A673 (cell line): Measurements from ENCODE around the gene POU6F1. TPM values are rescaled to one million over a fixed set of nuclear protein-coding genes. Genes with fewer than 3 reads are reported as not detected.

Experiments used
- BruUV-seq: library from RNA; stranded (reverse); fragments of 400-500 nt; replicated peaks from 2 replicates; lab custom pipeline; 2021; lab: Mats Ljungman, UMichigan
- CTCF ChIA-PET: fragments of 300-600 bp; sonication (Branson Sonifier 250); formaldehyde crosslinking; loops from one replicate; lab custom pipeline; 2022; ENCODE audit warnings: antibody characterized with exemption; lab: Charles Lee
- POLR2A ChIA-PET: fragments of 300-600 bp; sonication (Branson Sonifier 250); formaldehyde crosslinking; loops from one replicate; lab custom pipeline; 2022; ENCODE audit warnings: antibody characterized with exemption; ENCODE audit not compliant: low non-redundant PET; lab: Charles Lee
- DNase-seq: peaks from one replicate; pipeline ENCODE4 v3.0.0-alpha.2; 2015; ENCODE audit warnings: low spot score
- H3K27ac ChIP-seq: fragments of 200-600 bp; sonication (generic); 2 replicates; pipeline ENCODE4 v1.5.1; 2016; ENCODE audit warnings: mixed run types, low read depth, mild to moderate bottlenecking, mixed read lengths, antibody characterized with exemption, low read length; ENCODE audit not compliant: poor library complexity, severe bottlenecking
- H3K27me3 ChIP-seq: fragments of 200-600 bp; sonication (generic); replicated peaks from 2 replicates; pipeline ENCODE4 v1.6.1; 2017; ENCODE audit warnings: mixed run types, low read depth, mild to moderate bottlenecking, mixed read lengths, antibody characterized with exemption, low read length; ENCODE audit not compliant: insufficient read depth, poor library complexity
- H3K36me3 ChIP-seq: fragments of 200-600 bp; sonication (generic); 2 replicates; pipeline ENCODE4 v1.6.1; 2016; ENCODE audit warnings: mixed run types, mild to moderate bottlenecking, mixed read lengths, antibody characterized with exemption, low read length; ENCODE audit not compliant: insufficient read depth, poor library complexity, severe bottlenecking
- H3K4me1 ChIP-seq: fragments of 200-600 bp; sonication (generic); 2 replicates; pipeline ENCODE4 v1.6.1; 2017; ENCODE audit warnings: mixed run types, mild to moderate bottlenecking, mixed read lengths, antibody characterized with exemption, low read length; ENCODE audit not compliant: insufficient read depth, poor library complexity, severe bottlenecking
- H3K4me3 ChIP-seq: fragments of 200-600 bp; sonication (generic); 2 replicates; pipeline ENCODE4 v1.5.1; 2016; ENCODE audit warnings: low read depth, mixed run types, mild to moderate bottlenecking, mixed read lengths, low read length; ENCODE audit not compliant: poor library complexity, severe bottlenecking
- H3K9me3 ChIP-seq: fragments of 200-600 bp; sonication (generic); 2 replicates; pipeline ENCODE4 v1.6.1; 2016; ENCODE audit warnings: mixed run types, low read depth, mild to moderate bottlenecking, mixed read lengths, antibody characterized with exemption, low read length; ENCODE audit not compliant: poor library complexity, severe bottlenecking
- CTCF ChIP-seq: fragments of 300-800, 200-600 bp; sonication (generic); conservative IDR thresholded peaks from 2 replicates; pipeline ENCODE4 v1.5.1; 2017; ENCODE audit warnings: low read depth, mild to moderate bottlenecking, antibody characterized with exemption, low read length, moderate library complexity, mixed read lengths
- EZH2 ChIP-seq: fragments of 200-600 bp; sonication (generic); IDR thresholded peaks from 2 replicates; pipeline ENCODE4 v1.6.1; 2017; ENCODE audit warnings: borderline replicate concordance, low read depth, mild to moderate bottlenecking, mixed read lengths, antibody characterized with exemption, low read length; ENCODE audit not compliant: poor library complexity, severe bottlenecking
- intact Hi-C: fragments of 100-400 bp; cut with micrococcal nuclease; formaldehyde crosslinking; loops from one replicate; pipeline ENCODE4 v1.10.0; 2022; ENCODE audit not compliant: unreplicated experiment
- total RNA-seq: library from RNA; stranded (reverse); gene quantifications from 2 replicates; pipeline ENCODE4 v1.2.3, GENCODE V29; 2021

The POU6F1 gene
- total RNA-seq, 1 experiment from 2014 or later: 13.6 TPM

GRCh38 chr12:51199366-51199945 lies 18.4 kb downstream of the POU6F1 start:
- no TSS peak for BruUV-seq
- no peak overlapping the region for H3K4me3 ChIP-seq
- H3K36me3 ChIP-seq: no peaks in the 10 kb centered on the region
- H3K4me1 ChIP-seq: no peaks in the 10 kb centered on the region
- no peaks in the 10 kb centered on the region for H3K9me3 ChIP-seq
- intact Hi-C loops: no loop called here
- ChIA-PET POLR2A (no interaction called here), CTCF (no interaction called here)
- no peaks in the 10 kb centered on the region for H3K27me3 ChIP-seq
- H3K27ac ChIP-seq: no peak overlapping the region
- TF ChIP-seq CTCF (no peak), EZH2 (no peak)
- DNase-seq: no peak

DNA sequence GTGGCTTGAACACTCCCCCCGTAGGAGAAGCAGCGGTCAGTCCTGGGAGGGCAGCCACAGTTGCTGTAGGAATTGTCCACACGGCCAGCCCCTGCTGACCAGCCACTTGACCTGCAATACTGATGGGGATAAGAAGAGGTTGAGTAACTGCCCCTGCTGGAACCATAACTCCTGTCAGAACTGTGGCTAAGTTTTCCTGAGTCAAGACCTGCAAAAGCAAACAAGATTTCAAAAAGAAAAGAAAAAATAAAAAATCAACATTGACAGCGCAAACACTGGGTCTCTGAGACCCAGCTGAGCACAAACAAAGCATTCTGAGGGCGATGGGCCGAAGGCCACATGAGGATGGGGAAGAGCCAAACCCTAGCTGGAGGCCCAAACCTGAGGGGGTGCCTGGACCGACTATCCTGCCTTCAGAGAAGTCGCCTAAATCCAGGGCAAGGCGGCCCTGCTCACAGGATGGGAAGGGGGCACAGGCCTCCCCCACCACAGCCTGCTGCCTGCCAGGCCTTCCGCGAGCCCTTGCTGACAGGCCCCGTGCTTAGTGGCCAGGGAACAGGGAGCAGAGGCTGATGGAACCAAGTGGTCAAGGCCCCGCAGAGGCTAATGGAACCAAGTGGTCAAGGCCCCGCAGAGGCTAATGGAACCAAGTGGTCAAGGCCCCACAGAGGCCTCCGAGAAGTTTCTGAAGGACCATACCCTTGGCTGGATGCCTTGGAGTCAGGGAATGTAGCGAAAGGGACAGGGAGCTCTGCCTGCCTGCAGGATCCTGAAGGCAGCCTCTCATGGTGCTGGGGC lies 19.1 kb downstream of the POU6F1 start:
- POLR2A ChIA-PET: no interaction called here
- no peak overlapping the region for H3K4me3 ChIP-seq
- no peak overlapping the region for H3K27ac ChIP-seq
- H3K9me3 ChIP-seq: no peaks in the 10 kb centered on the region
- TF ChIP-seq EZH2: no peak
- CTCF ChIA-PET: no interaction called here
- intact Hi-C loops: no loop called here
- DNase-seq: no peak
- BruUV-seq: no TSS peak
- no peaks in the 10 kb centered on the region for H3K27me3 ChIP-seq
- H3K4me1 ChIP-seq: no peaks in the 10 kb centered on the region
- H3K36me3 ChIP-seq: no peaks in the 10 kb centered on the region

- Histone ChIP-seq H3K4me3 (no peak overlapping the region), H3K27me3 (no peaks in the 10 kb centered on the region), H3K27ac (no peak overlapping the region), H3K4me1 (no peaks in the 10 kb centered on the region), H3K36me3 (no peaks in the 10 kb centered on the region), H3K9me3 (no peaks in the 10 kb centered on the region)
- ChIA-PET CTCF (no interaction called here), POLR2A (no interaction called here)
- BruUV-seq: no TSS peak
- intact Hi-C loops: no loop called here
- DNase-seq: no peak
- TF ChIP-seq EZH2 (no peak), CTCF (no peak)
Observed at GRCh38 chr12:51197736-51198567, 19.9 kb downstream of the POU6F1 start.
